IPS DF 4.7 (cell line): ENCODE measurements around the gene RPL7A.
"Not testable (repeated sequence)": the region's sequence is repeated elsewhere in the genome, so short reads cannot be mapped to it uniquely, and the experiment has no call there.

Experiments used
- DNase-seq: peaks from one replicate; pipeline ENCODE4 v3.0.0-alpha.2; 2013; ENCODE audit warnings: low spot score; ENCODE audit errors: extremely low read depth

The RPL7A gene

DNA sequence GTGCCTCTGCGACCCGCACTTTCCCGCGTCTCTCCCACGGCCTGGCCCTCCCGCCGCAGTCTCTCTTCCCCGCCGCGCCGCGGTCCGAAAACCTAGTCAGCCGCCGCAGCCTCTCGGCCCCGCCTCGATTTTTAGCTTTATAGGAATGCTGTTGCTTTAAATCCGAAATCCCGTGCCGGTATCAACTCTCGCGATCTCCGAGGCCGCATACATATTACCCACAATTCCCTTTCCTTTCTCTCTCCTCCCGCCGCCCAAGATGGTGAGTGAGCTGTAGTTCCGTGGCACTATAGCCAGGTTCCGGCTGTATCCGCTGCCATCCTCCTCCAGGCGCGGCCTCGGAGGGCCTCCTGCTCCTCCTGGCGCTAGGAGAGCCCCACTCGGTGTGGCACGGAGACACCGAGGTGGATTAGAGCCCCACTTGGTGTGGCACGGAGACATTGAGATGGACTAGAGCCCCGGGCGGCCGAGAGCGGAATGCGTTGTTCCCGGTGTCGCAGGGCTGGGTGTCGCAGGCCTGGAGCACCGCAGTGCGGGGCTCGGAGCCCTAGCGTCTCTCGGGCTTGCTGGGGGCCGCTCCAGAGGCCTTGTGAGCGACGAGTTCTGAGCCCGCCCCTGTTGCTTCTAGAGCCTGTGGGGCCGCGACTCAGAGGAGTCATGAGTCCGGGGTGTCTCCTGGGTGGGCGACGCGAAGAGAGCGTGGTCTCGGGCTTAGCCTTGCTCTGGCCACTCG is at the start of gene RPL7A, which contains the start of gene MED22:
TSS of gene RPL7A (plus strand) at position 234 of the 733 bp plus-strand sequence. CDS start at position 260, 26 bp downstream.
TSS of gene MED22 (minus strand) at position 147 of the 733 bp plus-strand sequence. CDS start 1,469 bp downstream, outside the sequence.
- DNase-seq: no peak

DNA sequence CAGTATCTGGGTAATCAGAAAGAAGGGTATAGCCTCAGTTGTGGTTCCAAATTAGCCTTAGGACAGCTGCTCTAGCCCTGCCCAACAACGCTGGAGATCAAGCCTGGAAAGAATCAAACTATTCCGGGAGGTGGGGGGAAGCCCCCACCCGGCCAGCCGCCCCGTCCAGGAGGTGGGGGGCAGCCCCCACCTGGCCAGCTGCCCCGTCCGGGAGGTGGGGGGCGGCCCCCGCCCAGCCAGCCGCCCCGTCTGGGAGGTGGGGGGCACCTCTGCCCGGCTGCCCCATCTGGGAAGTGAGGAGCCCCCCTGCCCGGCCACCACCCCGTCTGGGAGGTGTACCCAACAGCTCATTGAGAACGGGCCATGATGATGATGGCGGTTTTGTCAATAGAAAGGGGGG is 48.0 kb upstream of the RPL7A start:
- not testable (repeated sequence) for DNase-seq

GRCh38 chr9:133301253-133302230 is 46.5 kb upstream of the RPL7A start:
- no peak for DNase-seq

DNA sequence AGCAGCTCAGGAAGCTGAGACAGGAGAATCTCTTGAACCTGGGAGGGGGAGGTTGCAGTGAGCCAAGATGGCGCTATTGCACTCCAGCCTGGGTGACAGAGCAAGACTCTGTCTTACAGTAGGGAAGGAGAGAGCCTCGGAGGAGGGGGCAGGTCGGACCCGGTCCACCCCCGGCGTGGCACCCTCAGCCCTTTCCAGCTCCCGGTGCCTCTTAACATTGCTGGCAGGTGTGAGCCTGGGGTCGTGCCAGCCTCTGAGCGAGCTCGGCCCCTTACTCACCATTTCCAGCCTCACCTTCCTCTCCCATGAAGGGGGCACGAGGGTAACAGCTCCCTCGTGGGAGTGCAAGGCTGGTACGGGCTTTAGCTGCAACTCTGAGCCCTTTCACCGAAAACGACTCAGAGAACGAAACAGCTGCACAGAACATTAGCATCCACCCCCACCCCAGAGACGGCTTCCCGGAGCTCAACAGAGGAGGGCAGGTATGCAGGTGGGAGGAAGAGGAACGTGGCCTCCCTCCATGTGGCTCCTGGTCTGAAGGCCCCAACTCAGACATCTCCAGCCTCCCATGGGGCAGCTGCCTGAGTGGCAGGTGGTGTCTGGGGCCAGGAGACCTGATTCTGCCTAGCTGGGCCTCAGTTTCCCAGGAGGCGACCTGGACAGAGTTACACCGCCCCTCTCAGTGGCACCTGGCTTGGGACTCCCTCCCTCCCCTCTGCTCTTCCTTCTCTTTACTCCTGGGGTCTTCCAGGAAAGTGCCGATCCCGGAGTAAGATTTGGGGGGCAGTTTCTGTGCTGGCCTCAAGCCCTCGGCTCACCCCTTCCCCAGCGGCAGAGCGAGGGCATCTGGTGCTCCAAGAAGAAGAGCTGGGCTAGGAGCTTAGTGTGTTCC is 44.5 kb upstream of the RPL7A start:
- no peak for DNase-seq

GRCh38 chr9:133304158-133304470 is 43.9 kb upstream of the RPL7A start:
- no peak for DNase-seq

DNA sequence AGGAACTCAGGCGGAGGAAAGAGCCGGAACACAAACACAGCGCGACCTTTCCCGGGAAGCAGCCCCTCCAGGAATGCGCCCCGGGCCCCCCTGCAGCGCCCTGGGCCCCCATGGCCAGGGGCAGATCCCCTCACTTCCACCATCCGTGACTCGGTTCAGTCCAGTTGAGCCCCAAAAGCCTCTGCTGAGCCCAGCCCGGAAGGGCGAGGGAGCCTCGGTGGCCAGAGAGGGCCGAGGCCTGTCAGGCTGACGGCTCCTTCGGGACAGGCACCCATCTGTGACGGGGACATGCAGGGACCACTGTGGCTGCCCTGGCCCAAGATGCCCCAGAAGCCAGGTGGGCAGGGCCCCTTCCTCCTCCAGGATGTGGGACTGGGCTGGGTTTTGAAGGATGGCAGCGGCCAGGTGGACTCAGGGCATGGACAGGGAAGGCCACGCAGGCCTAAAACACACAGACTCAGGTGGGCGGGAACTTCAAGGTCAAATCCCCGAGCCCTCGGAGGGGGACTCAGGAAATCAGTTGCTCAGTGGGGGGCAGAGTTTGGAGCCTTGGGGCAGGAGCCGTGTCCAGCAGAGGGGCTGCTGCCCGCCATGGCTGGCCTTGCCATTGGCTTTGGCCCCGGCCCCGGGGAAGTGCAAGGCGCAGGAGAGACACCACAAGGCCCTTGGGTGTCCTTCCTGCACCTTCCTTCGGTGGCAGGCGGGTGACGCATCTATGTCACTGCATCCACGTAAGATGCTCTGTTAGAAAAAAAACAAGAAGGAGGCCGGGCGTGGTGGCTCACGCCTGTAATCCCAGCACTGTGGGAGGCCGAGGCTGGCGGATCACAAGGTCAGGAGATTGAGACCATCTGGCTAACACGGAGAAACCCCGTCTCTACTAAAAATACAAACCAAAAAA is 43.3 kb upstream of the RPL7A start:
- DNase-seq: no peak

GRCh38 chr9:133305731-133306130 is 42.3 kb upstream of the RPL7A start:
- DNase-seq: no peak

DNA sequence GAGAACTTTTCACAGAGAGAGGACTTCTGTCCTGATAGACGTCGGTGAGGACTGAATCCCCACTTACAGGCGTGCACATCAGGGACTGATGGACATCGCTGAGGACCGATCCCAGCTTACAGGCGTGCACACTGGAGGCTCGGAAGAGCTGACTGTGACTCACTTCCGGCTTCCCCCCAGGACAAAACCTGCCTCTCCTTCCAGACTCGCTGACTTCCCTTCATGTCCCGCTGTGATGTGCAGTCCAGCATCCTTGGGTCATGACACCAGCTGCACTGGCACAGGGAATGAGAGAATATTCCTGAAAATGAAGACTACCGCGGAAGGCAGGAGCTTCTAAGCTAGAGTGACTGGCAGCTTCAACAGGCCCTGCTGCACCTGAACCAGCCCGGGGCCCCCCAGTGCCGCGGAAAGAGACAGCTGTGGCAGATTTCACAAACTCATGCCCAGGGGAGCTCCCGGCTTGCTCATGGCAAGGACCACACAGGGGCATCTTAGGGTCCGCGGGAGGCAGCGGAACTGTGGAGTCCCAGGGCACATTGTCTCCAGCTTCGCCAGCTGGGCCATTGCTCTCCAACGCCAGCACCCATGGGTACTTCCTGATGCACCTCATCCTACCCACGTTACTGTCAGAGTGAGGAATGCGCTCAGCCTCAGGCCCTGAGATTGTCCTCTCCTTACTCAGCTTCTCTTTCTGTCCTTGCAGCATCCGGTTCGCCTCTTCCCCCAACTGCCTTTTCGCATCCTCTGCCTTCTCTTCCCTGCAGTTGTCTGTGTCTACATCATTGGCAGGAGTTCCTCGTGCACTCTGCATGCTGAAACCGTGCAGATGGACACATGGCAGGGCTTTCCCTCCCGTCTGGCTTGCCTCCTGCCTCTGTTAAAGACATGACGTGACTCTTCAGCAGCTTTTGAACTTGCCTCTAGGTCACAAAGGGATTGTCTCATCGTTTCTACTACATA is 41.5 kb upstream of the RPL7A start:
- no peak for DNase-seq

- no peak for DNase-seq
Observed at GRCh38 chr9:133307301-133307700, 40.7 kb upstream of the RPL7A start.

DNA sequence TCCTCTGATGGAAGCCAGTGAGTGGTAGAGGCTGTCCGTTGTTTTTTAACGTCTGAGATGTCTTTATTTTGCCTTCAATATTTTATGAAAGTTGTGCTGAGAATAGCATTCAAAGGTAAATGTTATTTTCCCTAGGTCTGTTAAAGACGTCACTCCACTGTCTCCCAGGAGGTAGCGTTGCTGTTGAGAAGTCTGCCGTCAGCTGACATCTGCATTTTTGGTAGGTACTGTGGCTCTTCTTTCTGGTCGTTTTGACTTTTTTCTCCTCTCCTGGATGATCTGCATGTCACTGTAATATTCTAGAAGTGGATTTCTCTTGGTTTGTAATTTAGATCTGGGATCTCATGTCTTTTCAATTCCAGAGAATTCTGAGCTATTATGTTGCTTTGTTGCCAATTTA is 38.4 kb upstream of the RPL7A start:
- DNase-seq: no peak

DNA sequence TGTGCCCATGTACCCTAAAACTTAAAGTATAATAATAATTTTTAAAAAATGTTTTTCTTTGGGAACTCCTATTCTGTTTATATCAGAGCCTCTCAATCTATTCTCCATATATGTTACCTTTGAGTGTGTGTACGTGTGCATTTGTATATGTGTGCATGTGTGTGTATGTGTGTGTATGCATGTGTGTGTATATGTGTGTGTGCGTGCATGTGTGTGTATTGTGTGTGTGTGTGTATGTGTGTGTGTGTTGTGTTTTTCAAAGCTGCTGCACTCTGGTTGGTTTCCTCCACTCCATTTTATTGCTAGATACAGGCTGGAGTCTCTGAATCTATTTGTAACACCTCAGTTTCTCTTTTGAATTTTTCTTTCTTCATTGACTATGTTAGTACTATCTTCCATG is 32.0 kb upstream of the RPL7A start:
- no peak for DNase-seq

GRCh38 chr9:133317551-133317950 is 30.5 kb upstream of the RPL7A start:
- DNase-seq: not testable (repeated sequence)

- DNase-seq: no peak
Observed at GRCh38 chr9:133320421-133320881, 27.6 kb upstream of the RPL7A start.

- DNase-seq: no peak
Observed at GRCh38 chr9:133321411-133321935, 26.5 kb upstream of the RPL7A start.

DNA sequence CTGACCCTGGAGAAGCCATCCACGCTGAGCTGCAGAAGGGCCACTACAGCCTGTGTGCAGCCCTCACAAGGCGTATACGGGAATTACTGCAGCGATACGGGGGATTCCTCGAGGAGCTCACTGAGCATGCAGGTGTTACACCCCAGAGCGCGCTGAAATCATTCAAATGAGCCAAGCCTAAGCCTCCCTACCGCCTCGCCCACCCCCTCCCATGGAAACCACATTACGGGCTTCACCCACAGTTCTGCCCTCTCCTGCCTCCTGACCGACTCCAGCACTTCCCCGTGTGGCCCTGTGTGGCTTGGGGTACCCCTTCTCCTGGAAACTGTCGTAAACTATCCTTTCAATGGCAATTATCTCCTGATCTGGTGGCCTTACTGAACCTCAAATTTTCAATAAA is 25.3 kb upstream of the RPL7A start:
- DNase-seq: no peak

DNA sequence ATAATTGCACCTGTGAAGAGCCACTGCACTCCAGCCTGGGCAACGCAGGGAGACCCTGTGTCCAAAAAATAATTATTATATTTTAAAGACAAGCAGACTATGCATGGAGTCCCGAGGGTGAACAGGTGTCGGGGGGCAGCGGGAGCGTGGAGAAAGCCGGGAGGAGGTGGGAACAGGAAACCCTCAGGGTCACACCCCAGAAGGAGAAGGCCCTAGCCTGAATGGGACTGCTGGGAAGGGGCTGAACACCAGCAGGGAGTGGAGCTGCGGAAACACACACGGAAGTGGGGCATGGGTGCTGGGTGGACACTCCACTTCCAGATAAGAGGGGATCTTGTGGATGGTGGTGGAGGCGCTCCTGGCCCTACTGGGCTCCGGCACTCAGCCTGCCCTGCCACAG is 24.8 kb upstream of the RPL7A start:
- no peak for DNase-seq

DNA sequence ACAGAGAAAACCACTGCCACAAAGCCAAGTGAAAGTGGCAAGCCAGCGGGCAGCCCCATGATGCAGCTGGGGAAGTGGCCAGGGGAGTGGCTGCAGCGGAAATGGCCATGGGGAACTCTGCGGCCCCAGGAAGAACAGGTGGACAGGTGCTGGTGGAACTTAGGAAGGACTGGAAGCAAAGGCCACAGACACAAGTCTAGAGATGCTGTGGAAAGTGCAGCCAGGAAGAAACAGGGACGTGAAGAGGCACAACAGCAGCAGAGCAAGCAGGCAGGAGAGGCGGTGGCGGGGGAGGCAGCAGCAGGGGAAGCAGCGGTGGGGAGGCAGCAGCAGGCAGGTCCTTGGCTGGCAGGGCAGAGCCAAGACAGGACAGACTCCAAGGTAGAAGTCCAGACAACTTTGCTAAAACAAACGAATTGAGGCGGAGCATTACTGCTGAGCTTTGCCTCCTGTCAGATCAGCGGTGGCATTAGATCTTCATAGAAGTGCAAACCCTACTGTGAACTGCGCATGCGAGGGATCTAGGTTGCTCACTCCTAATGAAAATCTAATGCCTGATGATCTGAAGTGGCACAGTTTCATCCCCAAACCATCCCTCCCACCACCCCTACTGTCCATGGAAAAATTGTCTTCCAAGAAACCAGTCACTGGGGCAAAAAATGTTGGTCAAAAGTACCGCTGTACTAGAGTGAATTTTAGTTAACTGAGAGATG is 23.9 kb upstream of the RPL7A start:
- no peak for DNase-seq

GRCh38 chr9:133327021-133327420 is 21.0 kb upstream of the RPL7A start:
- not testable (repeated sequence) for DNase-seq
